Tibial nerve (tissue), 4 donors: ENCODE results near the gene SPART. TPM values are rescaled to one million over a fixed set of nuclear protein-coding genes. Genes with fewer than 3 reads are reported as not detected.
A peak's percentile ranks its signal among the peaks of the same experiment; 100 is the strongest.

Source experiments
- DNase-seq, 2 donors: peaks; one replicate each; pipeline ENCODE4 v3.0.0-alpha.2; 2019; ENCODE audit warnings: low spot score in 2 of 2
- H3K27ac ChIP-seq, 4 donors: fragments of 200-600 bp; sonication (generic) in 3 of 4; one replicate each; pipeline ENCODE4 v1.5.1; 2017 to 2019; ENCODE audit warnings: mild to moderate bottlenecking in 1 of 4
- H3K27me3 ChIP-seq, 2 donors: fragments of 200-600 bp; sonication (generic) in 1 of 2; one replicate each; pipeline versions ENCODE4 v1.5.1 to v1.6.0; 2017 to 2019
- H3K36me3 ChIP-seq, 3 donors: fragments of 200-600 bp; sonication (generic); one replicate each; pipeline ENCODE4 v1.5.1; 2018 to 2019
- H3K4me1 ChIP-seq, 4 donors: fragments of 200-600 bp; sonication (generic) in 3 of 4; one replicate each; pipeline ENCODE4 v1.5.1; 2017 to 2019
- H3K4me3 ChIP-seq, 4 donors: fragments of 200-600 bp; sonication (generic) in 3 of 4; one replicate each; pipeline ENCODE4 v1.5.1; 2017 to 2019; ENCODE audit warnings: mild to moderate bottlenecking in 1 of 4, moderate library complexity in 1 of 4
- H3K9me3 ChIP-seq, 4 donors: fragments of 200-600 bp; sonication (generic) in 3 of 4; one replicate each; pipeline ENCODE4 v1.5.1; 2017 to 2019
- CTCF ChIP-seq, 5 experiments: fragments of 200-600 bp in 3 of 5; fragments of 450-650 bp in 2 of 5; sonication (generic) in 3 of 5; IDR thresholded peaks; one replicate each; pipeline ENCODE4 v1.5.1; 2016 to 2019; ENCODE audit warnings: antibody characterized with exemption in 5 of 5, mild to moderate bottlenecking in 3 of 5, moderate library complexity in 2 of 5
- EP300 ChIP-seq, 2 donors: sonication (generic); formaldehyde crosslinking; IDR thresholded peaks; one replicate each; pipeline ENCODE4 v1.6.1; 2017; ENCODE audit warnings: antibody characterized with exemption in 2 of 2, mild to moderate bottlenecking in 1 of 2
- POLR2A ChIP-seq, 2 donors: fragments of 450-650 bp; IDR thresholded peaks; one replicate each; pipeline ENCODE4 v1.6.1; 2017; ENCODE audit warnings: antibody characterized with exemption in 2 of 2, mild to moderate bottlenecking in 2 of 2, moderate library complexity in 2 of 2
- WGBS, 2 donors: methylation state at CpG; one replicate each; pipeline ENCODE4 v1.1.5; 2018; 5-methylcytosine and 5-hydroxymethylcytosine counted together
- small RNA-seq: library from RNA; depleted of rRNA; stranded (forward); fragments of <200 nt; gene quantifications from one replicate; pipeline ENCODE3, GENCODE V24; 2016
- total RNA-seq, 4 donors: library from RNA; depleted of rRNA; stranded (reverse); fragments of >200 nt; gene quantifications; one replicate each; pipeline ENCODE4 v1.1.0, GENCODE V29; 2016

SPART gene
- total RNA-seq, 4 donors from 2014 or later: 50.7 to 77.4 (median 62.4) TPM

- H3K4me3 ChIP-seq: no peak overlapping the region
- peak overlapping the region in 1 of 4 donors; percentile 71 for H3K27ac ChIP-seq
- H3K9me3 ChIP-seq: no peaks in the 10 kb centered on the region
- peak in 1 of 2 donors; percentile 66 for DNase-seq
- H3K36me3 ChIP-seq: no peaks in the 10 kb centered on the region
- no peaks in the 10 kb centered on the region for H3K27me3 ChIP-seq
- peak in 1 of 2 donors; percentile 81 for TF ChIP-seq EP300 (IDR thresholded peaks at IDR 0.05)
- no peak for TF ChIP-seq CTCF (IDR thresholded peaks at IDR 0.05)
- H3K4me1 ChIP-seq: peaks cover 0 to 6% (median 0%) of the 10 kb centered on the region in 4 donors
Measured at GRCh38 chr13:36261976-36262375, 84.2 kb downstream of the SPART start.

DNA sequence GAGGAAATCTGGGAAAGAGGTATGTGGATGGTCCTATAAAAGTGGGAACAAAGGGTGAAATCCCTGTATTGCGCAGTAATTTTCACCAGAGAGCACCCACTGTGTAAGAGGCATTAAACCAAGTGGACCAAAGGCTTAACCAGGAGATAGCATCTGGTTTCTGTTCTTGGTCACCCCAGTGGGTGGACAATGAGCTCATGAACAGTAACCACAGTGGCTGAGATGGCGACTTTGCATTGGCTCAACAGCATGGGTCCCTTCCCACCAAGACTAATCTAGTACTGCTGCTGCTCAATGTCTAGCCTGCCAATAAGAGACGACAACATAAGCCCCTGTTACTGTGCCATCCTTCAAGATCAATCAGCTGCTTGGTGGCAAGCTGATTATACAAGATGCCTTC lies 85.2 kb downstream of the SPART start:
- Histone ChIP-seq H3K9me3 (no peaks in the 10 kb centered on the region), H3K4me3 (no peak overlapping the region), H3K36me3 (no peaks in the 10 kb centered on the region), H3K27me3 (no peaks in the 10 kb centered on the region), H3K27ac (peak overlapping the region in 1 of 4 donors; percentile 71), H3K4me1 (peaks cover 0 to 6% (median 0%) of the 10 kb centered on the region in 4 donors)
- 82 to 94% methylated on average over 3 of the region's 3 CpGs for WGBS, 2 donors
- no peak for DNase-seq
- TF ChIP-seq EP300 (IDR thresholded peaks at IDR 0.05) (no peak), CTCF (IDR thresholded peaks at IDR 0.05) (no peak), POLR2A (IDR thresholded peaks at IDR 0.05) (no peak)

- WGBS, 2 donors: 92 to 96% methylated on average over 8 of the region's 8 CpGs
- H3K36me3 ChIP-seq: no peaks in the 10 kb centered on the region
- no peaks in the 10 kb centered on the region for H3K9me3 ChIP-seq
- peaks cover 0 to 6% (median 0%) of the 10 kb centered on the region in 4 donors for H3K4me1 ChIP-seq
- no peak overlapping the region for H3K4me3 ChIP-seq
- H3K27ac ChIP-seq: no peak overlapping the region
- TF ChIP-seq CTCF (IDR thresholded peaks at IDR 0.05) (no peak), POLR2A (IDR thresholded peaks at IDR 0.05) (no peak), EP300 (IDR thresholded peaks at IDR 0.05) (no peak)
- H3K27me3 ChIP-seq: no peaks in the 10 kb centered on the region
- no peak for DNase-seq
Measured at GRCh38 chr13:36259361-36260137, 86.6 kb downstream of the SPART start.

- H3K9me3 ChIP-seq: no peaks in the 10 kb centered on the region
- DNase-seq: no peak
- no peaks in the 10 kb centered on the region for H3K36me3 ChIP-seq
- H3K4me1 ChIP-seq: peaks cover 0 to 6% (median 0%) of the 10 kb centered on the region in 4 donors
- no peaks in the 10 kb centered on the region for H3K27me3 ChIP-seq
- TF ChIP-seq POLR2A (IDR thresholded peaks at IDR 0.05) (no peak), EP300 (IDR thresholded peaks at IDR 0.05) (no peak), CTCF (IDR thresholded peaks at IDR 0.05) (no peak)
- no peak overlapping the region for H3K27ac ChIP-seq
- WGBS, 2 donors: 76 to 85% methylated on average over 8 of the region's 8 CpGs
- no peak overlapping the region for H3K4me3 ChIP-seq
Measured at GRCh38 chr13:36258831-36259230, 87.4 kb downstream of the SPART start.

Small RNA genes within 50 kb of the gene (small RNA-seq; reads per million reads assigned to genes)
- gene RNU6-71P: not detected

Other genes starting within 250 kb of the SPART start
- gene DCLK1, start 215.0 kb downstream of the SPART start, total RNA-seq: 10 to 100 TPM; 21.3 to 63.8 (median 40.9) TPM
- under 1 TPM in 1 of 4 donors, not detected in 3; 0.20 TPM for gene SOHLH2, start 131.8 kb downstream of the SPART start, total RNA-seq
- gene CCDC169, start 48.6 kb downstream of the SPART start, total RNA-seq: under 1 TPM in 3 of 4 donors, not detected in 1; 0.30 to 0.63 (median 0.39) TPM
- 1 to 10 TPM in 3 of 4 donors, under 1 TPM in 1; 0.30 to 4.8 (median 1.7) TPM for gene CCNA1, start 86.1 kb upstream of the SPART start, total RNA-seq